CD4-positive, alpha-beta T cell treated with Interleukin-17A for 4 hours (primary cell): ENCODE data around the gene PPP1R2.
"Not testable (repeated sequence)": the region's sequence is repeated elsewhere in the genome, so short reads cannot be mapped to it uniquely, and the experiment has no call there.

ENCODE experiments used
- DNase-seq: peaks from one replicate; pipeline ENCODE4 v3.0.0-alpha.2; 2020; ENCODE audit warnings: mixed read lengths

Gene PPP1R2

DNA sequence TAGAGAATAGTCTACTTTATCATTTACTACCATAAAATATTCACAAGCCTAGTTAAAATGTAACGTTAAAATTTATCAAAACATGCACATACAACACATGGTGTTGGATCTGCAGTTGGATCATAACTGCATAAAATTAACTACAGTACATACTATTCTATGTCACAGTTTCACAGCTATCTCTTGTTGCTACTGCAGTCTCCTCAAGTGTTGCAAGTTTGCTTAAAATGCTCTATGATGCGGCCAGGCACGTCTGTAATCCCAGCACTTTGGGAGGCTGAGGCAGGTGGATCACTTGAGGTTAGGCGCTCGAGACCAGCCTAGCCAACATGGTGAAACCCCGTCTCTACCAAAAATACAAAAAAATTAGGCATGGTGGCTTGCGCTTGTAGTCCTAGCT is 10.3 kb downstream of the PPP1R2 start:
- no peak for DNase-seq

DNA sequence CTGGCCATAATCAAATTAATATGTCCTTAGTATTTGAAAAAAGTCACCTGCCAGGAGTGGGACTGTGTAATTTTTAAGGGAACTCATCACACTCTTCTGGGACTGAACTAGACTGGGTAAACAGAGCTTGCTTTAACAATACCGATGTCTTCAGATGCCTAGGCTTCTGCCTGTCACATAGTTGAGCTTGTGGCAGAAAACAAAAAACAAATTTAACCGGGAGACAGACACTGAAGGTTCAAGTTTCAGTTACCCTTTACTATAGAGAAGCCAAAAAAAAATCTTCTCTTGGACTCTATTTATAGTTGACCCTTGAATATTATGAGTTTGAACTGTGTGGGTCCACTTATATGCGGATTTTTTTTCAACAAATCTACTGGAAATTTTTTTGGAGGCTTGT is 10.8 kb downstream of the PPP1R2 start:
- no peak for DNase-seq

DNA sequence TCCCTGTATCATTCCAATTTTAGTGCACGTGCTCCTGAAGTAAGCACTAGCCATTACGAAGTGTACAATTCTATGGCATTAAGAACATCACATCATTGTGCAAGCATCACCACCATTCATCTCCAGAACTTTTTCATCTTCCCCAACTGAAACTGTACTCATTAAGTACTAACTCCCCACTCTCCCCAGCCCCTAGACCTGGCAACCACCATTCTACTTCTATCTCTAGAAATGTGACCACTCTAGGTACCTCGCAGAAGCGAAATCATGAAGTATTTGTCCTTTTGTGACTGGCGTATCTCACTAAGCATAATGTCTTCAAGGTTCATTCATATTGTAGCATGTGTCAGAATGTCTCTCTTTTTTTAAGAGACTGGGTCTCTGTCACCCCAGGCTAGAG is 11.4 kb downstream of the PPP1R2 start:
- no peak for DNase-seq

DNA sequence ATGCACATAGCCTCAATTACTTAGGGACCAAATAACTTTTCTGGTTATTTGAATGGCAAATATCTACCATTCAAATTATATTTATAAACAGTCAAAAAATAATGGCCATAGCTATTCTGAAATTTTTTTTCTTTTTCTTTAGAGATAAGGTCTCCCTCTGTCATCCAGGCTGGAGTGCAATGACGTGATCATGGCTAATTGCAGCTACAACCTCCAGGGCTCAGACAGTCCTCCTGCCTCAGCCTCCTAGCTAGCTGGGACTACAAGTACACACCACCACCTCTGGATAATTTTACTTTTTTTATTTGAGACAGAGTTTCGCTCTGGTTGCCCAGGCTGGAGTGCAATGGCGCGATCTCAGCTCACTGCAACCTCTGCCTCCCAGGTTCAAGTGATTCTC is 16.6 kb downstream of the PPP1R2 start:
- DNase-seq: no peak

DNA sequence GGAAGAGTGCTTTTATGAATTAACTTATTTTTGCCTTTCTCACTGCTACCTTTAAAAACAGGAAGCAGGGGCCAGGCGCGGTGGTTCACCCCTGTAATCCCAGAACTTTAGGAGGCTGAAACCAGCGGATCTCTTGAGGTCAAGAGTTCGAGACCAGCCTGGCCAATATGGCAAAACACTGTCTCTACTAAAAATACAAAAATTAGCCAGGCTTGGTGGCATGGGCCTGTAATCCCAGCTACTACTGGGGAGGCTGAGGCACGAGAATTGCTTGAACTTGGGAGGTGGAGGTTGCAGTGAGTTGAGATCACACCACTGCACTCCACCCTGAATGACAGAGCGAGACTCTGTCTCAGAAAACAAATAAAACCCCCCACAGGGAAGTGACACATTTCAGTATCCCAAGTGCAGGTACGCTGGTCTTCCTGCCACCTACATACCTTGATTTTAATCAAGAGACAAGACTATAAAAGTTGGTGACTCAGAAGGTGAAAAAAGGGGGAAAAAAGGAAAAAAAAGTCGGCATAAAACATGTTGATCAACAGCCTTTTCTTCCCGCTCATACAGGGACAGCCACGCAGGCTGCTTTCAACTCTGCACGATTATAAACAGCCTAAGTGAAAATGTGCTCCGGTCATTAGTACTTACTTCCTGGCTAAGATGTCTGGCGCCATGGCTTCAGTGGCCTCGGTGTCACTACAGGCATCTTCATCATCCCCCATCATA is 18.8 kb downstream of the PPP1R2 start:
- DNase-seq: peak; percentile 47

DNA sequence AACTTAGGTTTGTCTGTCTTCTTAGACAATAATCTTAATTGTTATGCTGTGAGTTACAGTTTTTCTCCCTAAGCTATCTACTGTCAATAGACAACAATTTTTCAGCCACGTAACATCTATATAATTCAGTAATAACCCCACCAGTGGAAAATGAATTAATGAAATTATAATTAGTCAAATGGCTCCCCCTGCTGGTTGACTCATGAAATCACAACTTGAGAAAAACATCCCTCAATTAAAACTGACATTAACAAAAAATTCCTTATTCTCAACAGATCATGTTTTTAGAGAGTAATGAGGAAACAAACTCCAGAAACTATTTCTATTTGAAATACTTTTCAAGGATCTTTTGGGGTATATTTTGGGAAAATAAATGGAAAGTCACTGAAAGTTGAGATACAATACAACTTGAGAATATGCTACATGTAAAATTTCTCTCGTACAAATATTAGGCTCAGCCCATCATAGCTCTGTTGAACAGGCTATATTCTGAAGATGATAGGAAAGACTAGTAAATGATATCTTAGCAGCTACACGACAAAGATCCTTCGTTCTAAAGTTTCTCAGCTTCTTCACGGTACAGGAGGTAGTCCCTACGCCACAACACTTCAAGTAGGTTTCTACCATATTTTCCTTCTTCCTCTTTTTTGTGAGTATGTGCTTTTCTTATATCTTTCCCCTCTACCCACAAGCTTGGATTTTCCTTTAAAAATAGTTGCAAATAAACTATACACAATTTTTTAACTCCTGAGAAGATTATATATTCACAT is 20.7 kb downstream of the PPP1R2 start:
- DNase-seq: peak; percentile 60

DNA sequence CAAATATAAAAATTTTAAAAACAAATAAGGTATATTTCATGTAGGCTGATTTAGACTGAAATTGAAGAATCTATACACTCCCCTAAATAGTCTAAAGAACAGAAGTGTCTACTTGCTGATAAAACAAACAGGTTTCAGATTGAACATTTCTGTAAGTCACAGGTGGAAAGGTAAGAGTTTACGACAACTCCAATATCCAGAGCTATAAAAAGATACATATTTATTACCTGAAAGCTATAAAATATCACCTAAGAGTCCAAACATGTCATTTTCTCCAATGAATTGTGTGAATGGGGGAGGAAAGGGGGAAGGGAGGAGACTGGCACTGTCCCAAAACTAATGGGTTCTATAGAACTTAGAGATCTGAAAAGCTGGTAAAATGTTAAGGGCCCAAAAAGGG is 26.1 kb downstream of the PPP1R2 start:
- DNase-seq: no peak

DNA sequence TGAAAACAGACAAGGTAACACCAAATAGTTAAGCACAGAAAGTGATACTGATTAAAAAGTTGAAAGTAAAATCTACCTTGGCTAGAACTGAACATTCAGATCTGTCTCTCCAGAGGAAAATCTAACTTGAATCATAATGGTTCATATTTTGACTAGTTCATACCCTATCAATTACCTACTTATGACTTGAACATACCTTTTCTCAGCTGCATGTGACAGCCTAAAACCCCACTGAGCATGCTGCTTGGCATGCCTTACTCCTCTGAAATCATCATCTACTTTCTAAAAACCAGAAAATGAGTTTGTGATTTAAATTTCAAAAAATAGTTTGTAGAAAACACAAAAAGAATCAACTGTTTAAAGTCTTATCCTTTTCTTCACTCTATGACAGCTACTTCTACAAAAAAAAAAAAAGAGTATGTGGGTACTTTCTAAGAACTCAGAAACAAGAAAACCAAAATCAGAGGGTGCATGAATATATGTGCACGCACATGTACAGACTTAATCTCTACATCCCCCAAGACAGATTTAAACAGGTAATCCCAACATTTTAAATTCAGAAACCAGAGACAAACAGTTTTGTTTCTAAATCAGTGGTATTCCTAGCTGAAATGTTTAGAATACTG is 28.4 kb downstream of the PPP1R2 start:
- not testable (repeated sequence) for DNase-seq

DNA sequence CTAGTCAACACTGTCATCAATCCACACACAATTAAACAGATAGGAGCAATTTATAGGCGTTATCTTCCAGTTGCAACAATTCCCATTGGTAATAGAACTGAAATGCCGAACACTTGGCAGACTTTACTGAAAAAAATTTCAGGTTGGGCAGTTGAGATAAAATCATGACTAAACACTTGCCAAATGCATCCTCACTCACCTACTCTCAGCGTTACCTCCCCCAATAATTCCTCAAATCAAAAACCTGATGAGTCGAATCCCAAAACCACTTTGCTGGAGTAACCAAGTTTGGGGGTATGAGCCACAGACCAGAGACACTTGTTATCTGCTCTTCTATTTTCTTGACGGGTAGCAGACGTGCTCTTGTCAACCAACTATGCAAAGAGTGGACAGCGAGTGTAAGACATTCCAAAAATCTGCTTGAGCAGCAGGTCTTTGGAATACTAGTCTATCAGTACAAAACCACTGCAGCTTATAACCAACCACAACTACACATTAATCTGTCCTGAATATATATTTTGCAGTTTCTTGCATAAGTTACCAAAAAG is 30.3 kb downstream of the PPP1R2 start:
- no peak for DNase-seq

DNA sequence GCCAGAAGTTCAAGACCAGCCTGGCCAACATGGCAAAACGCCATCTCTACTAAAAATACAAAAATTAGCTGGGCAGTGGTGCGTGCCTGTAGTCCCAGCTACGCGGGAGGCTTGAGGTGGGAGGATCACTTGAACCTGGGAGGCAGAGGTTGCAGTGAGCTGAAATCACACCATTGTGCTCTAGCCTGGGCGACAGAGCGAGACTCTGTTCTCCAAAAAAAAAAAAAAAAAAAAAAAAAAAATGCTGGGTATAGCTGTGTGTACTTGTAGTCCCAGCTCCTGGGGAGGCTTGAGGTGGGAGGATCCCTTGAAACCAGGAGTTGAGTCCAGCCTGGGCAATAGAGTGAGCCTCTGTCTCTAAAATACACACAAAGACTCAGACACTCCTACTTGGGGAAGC is 32.0 kb downstream of the PPP1R2 start:
- DNase-seq: no peak

DNA sequence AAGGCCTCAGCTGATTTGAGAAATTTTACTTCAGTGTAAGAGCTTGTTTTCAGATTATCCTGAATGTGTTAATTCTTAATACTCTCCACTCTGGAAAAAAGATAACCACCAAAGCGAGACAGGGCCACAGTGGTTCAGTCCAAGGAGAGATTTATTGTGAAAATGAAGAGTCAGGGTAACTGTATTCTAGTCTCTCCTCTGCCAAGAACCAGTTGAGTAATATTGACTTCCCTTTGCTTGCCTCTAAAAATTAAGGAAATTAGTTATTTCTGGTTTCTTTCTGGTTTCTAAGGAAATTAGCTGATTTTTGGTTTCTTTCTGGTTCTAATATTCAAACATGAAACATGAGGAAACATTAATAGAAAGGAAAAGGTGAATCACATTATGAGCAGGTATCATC is 34.9 kb downstream of the PPP1R2 start:
- DNase-seq: no peak

DNA sequence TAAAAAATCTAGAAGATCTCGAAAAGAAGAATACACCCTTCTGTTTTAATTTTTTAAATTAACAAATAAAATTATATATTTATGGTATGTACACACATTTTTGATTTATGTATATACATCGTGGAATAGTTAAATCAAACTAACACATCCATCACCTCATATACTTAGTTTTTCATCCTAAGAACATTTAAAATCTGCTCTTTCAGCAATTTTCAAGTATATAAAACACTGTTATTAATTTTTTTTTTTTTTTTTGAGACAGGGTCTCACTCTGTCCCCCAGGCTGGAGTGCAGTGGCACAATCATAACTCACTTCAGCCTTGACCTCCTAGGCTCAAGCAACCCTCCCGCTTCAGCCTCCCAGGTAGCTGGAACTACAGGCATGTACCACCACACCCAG is 67.5 kb downstream of the PPP1R2 start:
- DNase-seq: no peak

DNA sequence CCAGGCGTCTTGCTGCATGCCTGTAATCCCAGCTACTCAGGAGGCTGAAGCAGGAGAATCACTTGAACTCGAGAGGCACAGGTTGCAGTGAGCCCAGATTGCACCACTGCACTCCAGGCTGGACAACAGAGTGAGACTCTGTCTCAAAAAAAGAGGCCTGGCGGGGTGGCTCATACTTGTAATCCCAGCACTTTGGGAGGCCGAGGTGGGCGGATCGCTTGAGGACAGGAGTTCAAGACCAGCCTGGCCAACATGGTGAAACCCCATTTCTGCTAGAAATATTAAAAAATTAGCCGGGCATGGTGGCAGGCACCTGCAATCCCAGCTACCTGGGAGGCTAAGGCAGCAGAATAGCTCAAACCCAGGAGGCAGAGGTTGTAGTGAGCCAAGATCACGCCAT is 68.0 kb downstream of the PPP1R2 start:
- not testable (repeated sequence) for DNase-seq

DNA sequence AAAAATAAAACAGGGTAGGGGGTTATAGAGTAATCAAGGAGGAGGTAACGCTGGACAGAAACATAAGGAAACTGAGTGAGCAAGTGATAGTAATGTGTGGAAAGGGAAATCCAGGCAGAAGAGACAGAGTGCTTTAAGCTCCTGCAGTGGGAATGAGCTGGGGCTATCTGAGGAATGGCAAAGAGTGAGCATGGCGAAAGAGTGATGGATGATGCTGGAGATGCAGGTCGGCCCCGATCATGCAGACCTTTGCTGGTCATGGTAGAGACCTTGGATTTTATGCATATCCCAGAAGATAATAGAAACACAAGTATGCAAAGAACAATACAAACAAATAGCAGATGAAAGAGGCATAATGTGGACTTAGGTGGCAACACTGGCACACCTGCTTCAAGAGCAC is 74.3 kb downstream of the PPP1R2 start:
- no peak for DNase-seq

DNA sequence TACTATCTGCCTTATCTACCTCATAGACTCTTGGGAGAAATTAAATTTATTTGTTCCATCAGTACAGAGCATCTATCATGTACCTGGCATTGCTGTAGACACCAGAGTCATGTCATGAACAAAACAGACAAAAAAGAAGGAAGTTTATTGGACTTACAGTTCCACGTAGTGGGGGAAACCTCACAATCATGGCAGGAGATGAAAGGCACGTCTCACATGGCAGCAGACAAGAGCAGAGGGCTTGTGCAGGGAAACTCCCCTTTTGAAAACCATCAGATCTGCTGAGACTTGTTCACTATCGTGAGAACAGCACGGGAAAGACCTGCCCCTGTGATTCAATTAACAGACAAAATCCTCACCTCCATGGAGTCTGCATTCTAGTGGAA is 74.7 kb downstream of the PPP1R2 start:
- no peak for DNase-seq

DNA sequence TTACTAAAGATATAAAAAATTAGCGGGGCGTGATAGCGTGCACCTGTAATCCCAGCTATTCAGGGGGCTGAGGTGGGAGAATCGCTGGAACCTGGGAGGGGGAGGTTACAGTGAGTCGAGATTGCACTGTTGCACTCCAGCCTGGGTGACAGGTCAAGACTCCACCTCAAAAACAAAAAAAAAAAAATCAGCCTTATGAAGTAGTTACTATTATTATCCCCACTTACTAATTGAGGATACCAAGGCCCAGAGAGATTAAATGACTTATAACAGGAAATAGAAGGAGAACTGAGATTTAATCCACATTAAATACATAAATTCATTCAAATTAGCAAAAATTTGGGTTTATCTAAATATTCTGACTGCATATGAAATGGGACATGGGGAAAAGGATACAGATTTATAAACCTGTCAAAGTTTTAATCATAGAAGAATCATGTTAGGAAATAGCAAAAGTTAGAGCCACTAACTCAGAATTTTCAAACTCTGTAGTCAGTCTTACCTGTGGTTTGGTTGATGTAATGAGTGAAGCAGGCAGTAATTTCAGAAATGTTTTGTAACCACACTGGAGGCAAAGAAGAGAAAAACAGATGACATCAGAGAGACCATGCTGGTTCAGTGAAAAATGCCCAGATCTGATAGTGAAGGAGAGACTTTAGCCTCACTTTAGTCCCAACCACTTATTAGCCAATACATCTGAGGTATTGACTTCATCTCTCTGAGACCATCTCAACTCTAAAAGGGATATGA is 75.3 kb downstream of the PPP1R2 start:
- no peak for DNase-seq

DNA sequence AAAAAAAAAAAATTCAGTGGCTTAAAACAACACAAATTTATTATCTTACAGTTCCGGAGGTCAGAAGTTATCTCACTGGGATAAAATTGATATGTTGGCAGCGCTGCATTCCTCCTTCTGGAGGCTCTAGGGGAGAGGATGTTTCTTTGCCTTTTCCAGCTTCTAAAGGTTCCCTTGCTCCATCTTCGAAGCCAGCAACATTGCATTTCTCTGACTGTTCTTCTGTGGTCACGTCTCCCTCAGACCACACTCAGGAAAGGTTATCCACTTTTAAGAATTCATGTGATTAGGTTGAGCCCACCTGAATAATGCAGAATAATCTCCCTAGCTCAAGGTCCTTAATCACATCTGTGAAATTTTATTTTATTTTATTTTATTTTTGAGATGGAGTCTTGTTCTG is 76.9 kb downstream of the PPP1R2 start:
- no peak for DNase-seq
